Neuronal stem cell (in vitro differentiated cells): ENCODE measurements around the gene TBXA2R.

Experiments used
- DNase-seq: peaks from one replicate; pipeline ENCODE4 v3.0.0-alpha.2; 2013; ENCODE audit warnings: low spot score
- H2AFZ ChIP-seq: one replicate; pipeline ENCODE4 v1.6.1; 2013; ENCODE audit warnings: mild to moderate bottlenecking, low read length, inconsistent platforms
- H2AK5ac ChIP-seq: 2 replicates; pipeline ENCODE4 v1.6.1; 2013; ENCODE audit warnings: low read depth, mild to moderate bottlenecking, inconsistent platforms, low read length, moderate library complexity, mixed read lengths
- H2BK120ac ChIP-seq: 2 replicates; pipeline ENCODE4 v1.6.1; 2013; ENCODE audit warnings: low read depth, mild to moderate bottlenecking, inconsistent platforms, low read length, moderate library complexity, mixed read lengths
- H2BK12ac ChIP-seq: one replicate; pipeline ENCODE4 v1.6.1; 2013; ENCODE audit warnings: low read length, inconsistent platforms
- H2BK15ac ChIP-seq: 2 replicates; pipeline ENCODE4 v1.6.1; 2013; ENCODE audit warnings: mild to moderate bottlenecking, low read length, inconsistent platforms, mixed read lengths
- H2BK5ac ChIP-seq: one replicate; pipeline ENCODE4 v1.6.1; 2013; ENCODE audit warnings: inconsistent platforms, mild to moderate bottlenecking, low read length, moderate library complexity
- H3K14ac ChIP-seq: one replicate; pipeline ENCODE4 v1.6.1; 2013; ENCODE audit warnings: low read length, inconsistent platforms
- H3K18ac ChIP-seq: 2 replicates; pipeline ENCODE4 v1.6.1; 2013; ENCODE audit warnings: low read length, inconsistent platforms
- H3K23ac ChIP-seq: 2 replicates; pipeline ENCODE4 v1.6.1; 2013; ENCODE audit warnings: low read depth, mild to moderate bottlenecking, mixed read lengths, low read length, inconsistent platforms; ENCODE audit not compliant: poor library complexity
- H3K27ac ChIP-seq: replicated peaks from 3 replicates; pipeline ENCODE4 v1.5.1; 2013; ENCODE audit warnings: low read length, inconsistent platforms
- H3K27me3 ChIP-seq, 3 experiments: 2 replicates each; pipeline ENCODE4 v1.6.1; 2013; ENCODE audit warnings: low read length in 3 of 3, mild to moderate bottlenecking in 2 of 3, inconsistent platforms in 1 of 3, low read depth in 1 of 3, mixed read lengths in 1 of 3, moderate library complexity in 1 of 3; ENCODE audit not compliant: control insufficient read depth in 3 of 3, insufficient read depth in 3 of 3
- H3K36me3 ChIP-seq, 2 donors: replicated peaks in 1 of 2; 2 replicates each; pipeline ENCODE4 v1.6.1; 2013; ENCODE audit warnings: low read length in 2 of 2; ENCODE audit not compliant: control insufficient read depth in 2 of 2, insufficient read depth in 2 of 2
- H3K4ac ChIP-seq: 2 replicates; pipeline ENCODE4 v1.6.1; 2013; ENCODE audit warnings: inconsistent platforms, mild to moderate bottlenecking, low read length, moderate library complexity
- H3K4me1 ChIP-seq, 2 donors: 1 replicate in 1 of 2; 2 replicates in 1 of 2; pipeline ENCODE4 v1.6.1; 2013; ENCODE audit warnings: low read length in 2 of 2, low read depth in 1 of 2; ENCODE audit not compliant: control insufficient read depth in 2 of 2, insufficient read depth in 1 of 2
- H3K4me2 ChIP-seq: one replicate; pipeline ENCODE4 v1.6.1; 2013; ENCODE audit warnings: mild to moderate bottlenecking, low read length, inconsistent platforms; ENCODE audit not compliant: insufficient read depth, poor library complexity, severe bottlenecking
- H3K4me3 ChIP-seq, 2 donors: 2 replicates each; pipeline ENCODE4 v1.5.1; 2013; ENCODE audit warnings: low read length in 2 of 2, mild to moderate bottlenecking in 2 of 2, inconsistent platforms in 1 of 2, moderate library complexity in 1 of 2
- H3K79me1 ChIP-seq: one replicate; pipeline ENCODE4 v1.6.1; 2013; ENCODE audit warnings: low read depth, mild to moderate bottlenecking, inconsistent platforms, low read length, moderate library complexity
- H3K9ac ChIP-seq: one replicate; pipeline ENCODE4 v1.6.1; 2013; ENCODE audit warnings: mild to moderate bottlenecking, low read depth, low read length, inconsistent platforms; ENCODE audit not compliant: poor library complexity
- H3K9me3 ChIP-seq, 2 donors: replicated peaks in 1 of 2; 2 replicates each; pipeline versions ENCODE3 to v1.6.1; 2013; ENCODE audit warnings: low read length in 2 of 2, mild to moderate bottlenecking in 2 of 2, inconsistent platforms in 1 of 2, low read depth in 1 of 2, mixed read lengths in 1 of 2, moderate library complexity in 1 of 2; ENCODE audit not compliant: control insufficient read depth in 2 of 2, insufficient read depth in 1 of 2
- H4K8ac ChIP-seq: one replicate; pipeline ENCODE4 v1.6.1; 2013; ENCODE audit warnings: low read depth, mild to moderate bottlenecking, inconsistent platforms, low read length, moderate library complexity
- H4K91ac ChIP-seq: one replicate; pipeline ENCODE4 v1.6.1; 2013; ENCODE audit warnings: low read length, low read depth, mild to moderate bottlenecking, inconsistent platforms; ENCODE audit not compliant: poor library complexity
- WGBS, 2 donors: extraction: QIAGEN DNeasy Blood & Tissue Kit; methylation state at CpG; one replicate each; pipeline ENCODE4 v1.1.7; 2013; ENCODE audit warnings: missing lambda C conversion rate in 2 of 2, mixed read lengths in 1 of 2; ENCODE audit not compliant: insufficient read length in 2 of 2, insufficient replicate concordance in 1 of 2; ENCODE audit errors: extremely low coverage in 2 of 2; 5-methylcytosine and 5-hydroxymethylcytosine counted together

Gene TBXA2R

GRCh38 chr19:3586707-3587346 lies 19.8 kb downstream of the TBXA2R start:
- Histone ChIP-seq H3K4me2 (no peak overlapping the region), H3K23ac (peak overlapping the region; percentile 20), H3K4me3 (no peak overlapping the region), H2BK15ac (peak overlapping the region; percentile 58), H3K9ac (no peak overlapping the region), H4K91ac (no peak overlapping the region), H3K4me1 (no peaks in the 10 kb centered on the region), H3K18ac (peak overlapping the region; percentile 38), H2BK5ac (no peak overlapping the region), H3K4ac (no peak overlapping the region), H3K27me3 (peaks cover 8 to 24% (median 23%) of the 10 kb centered on the region in 3 experiments), H4K8ac (peak overlapping the region; percentile 65), H3K36me3 (no peaks in the 10 kb centered on the region), H2BK12ac (peak overlapping the region; percentile 41), H2BK120ac (no peak overlapping the region), H3K79me1 (no peaks in the 10 kb centered on the region), H2AK5ac (peak overlapping the region; percentile 75), H2AFZ (no peak overlapping the region), H3K9me3 (no peaks in the 10 kb centered on the region), H3K14ac (peak overlapping the region; percentile 56), H3K27ac (no peak overlapping the region)
- DNase-seq = no peak
- WGBS, 2 donors = no CpG with 5 or more reads among the region's 31 CpGs

GRCh38 chr19:3586127-3586626 lies 20.5 kb downstream of the TBXA2R start:
- no peak overlapping the region for H2BK120ac ChIP-seq
- no peak overlapping the region for H3K27ac ChIP-seq
- no CpG with 5 or more reads among the region's 16 CpGs for WGBS, 2 donors
- no peak overlapping the region for H4K8ac ChIP-seq
- H2BK15ac ChIP-seq = peak overlapping the region; percentile 67
- no peaks in the 10 kb centered on the region for H3K36me3 ChIP-seq
- no peak for DNase-seq
- H3K4me2 ChIP-seq = peak overlapping the region; percentile 54
- peak overlapping the region; percentile 73 for H2AFZ ChIP-seq
- H3K79me1 ChIP-seq = no peaks in the 10 kb centered on the region
- peak overlapping the region; percentile 73 for H3K23ac ChIP-seq
- no peak overlapping the region for H3K4me3 ChIP-seq
- no peak overlapping the region for H2BK12ac ChIP-seq
- no peaks in the 10 kb centered on the region for H3K4me1 ChIP-seq
- H3K9me3 ChIP-seq = no peaks in the 10 kb centered on the region
- no peak overlapping the region for H3K9ac ChIP-seq
- peak overlapping the region; percentile 56 for H3K14ac ChIP-seq
- H3K18ac ChIP-seq = no peak overlapping the region
- H2BK5ac ChIP-seq = peak overlapping the region; percentile 39
- peak overlapping the region; percentile 75 for H2AK5ac ChIP-seq
- H3K27me3 ChIP-seq = peaks cover 8 to 24% (median 23%) of the 10 kb centered on the region in 3 experiments
- H3K4ac ChIP-seq = no peak overlapping the region
- no peak overlapping the region for H4K91ac ChIP-seq

- Histone ChIP-seq H3K14ac (no peak within 1 kb of the TSS), H4K91ac (no peak within 1 kb of the TSS), H4K8ac (no peak within 1 kb of the TSS), H2BK120ac (no peak within 1 kb of the TSS), H2BK12ac (no peak within 1 kb of the TSS), H2BK5ac (peak within 1 kb of the TSS; percentile 39), H3K27me3 (peaks cover 8 to 24% (median 23%) of the 10 kb centered on the region in 3 experiments), H3K9ac (no peak within 1 kb of the TSS), H3K9me3 (no peaks in the 10 kb centered on the region), H3K18ac (peak within 1 kb of the TSS; percentile 91), H3K4ac (no peak within 1 kb of the TSS), H3K79me1 (no peaks in the 10 kb centered on the region), H3K4me3 (no peak within 1 kb of the TSS), H2BK15ac (peak within 1 kb of the TSS; percentile 67), H2AK5ac (no peak within 1 kb of the TSS), H3K36me3 (no peaks in the 10 kb centered on the region), H3K4me1 (no peaks in the 10 kb centered on the region), H2AFZ (peak within 1 kb of the TSS; percentile 73), H3K23ac (peak within 1 kb of the TSS; percentile 73), H3K4me2 (peak within 1 kb of the TSS; percentile 54), H3K27ac (no peak within 1 kb of the TSS)
- WGBS, 2 donors = no CpG with 5 or more reads among the region's 84 CpGs
- DNase-seq = no peak
Measured at GRCh38 chr19:3585301-3586126, 21.2 kb downstream of the TBXA2R start, which contains the start of gene GIPC3. TSS of gene GIPC3 (plus strand) at chr19:3585478. CDS start at chr19:3585598, 120 bp downstream.
